T-cell (primary cell): ENCODE results near the gene KDM2A. TPM values are rescaled to one million over a fixed set of nuclear protein-coding genes. Genes with fewer than 3 reads are reported as not detected.

Experiments used
- ATAC-seq, 4 experiments: fragments of 200-7000 bp in 3 of 4; fragments of 150-1000 bp in 1 of 4; cut with Tn5 transposase; replicated peaks in 1 of 4; 1 replicate in 3 of 4; 2 replicates in 1 of 4; pipeline ENCODE4 v1.10.0; 2021; ENCODE audit warnings: moderate library complexity in 3 of 4, mild to moderate bottlenecking in 2 of 4, moderate number of reproducible peaks in 1 of 4
- CTCF ChIA-PET, 2 donors: fragments of 300-600 bp; sonication (Branson Sonifier 250); formaldehyde crosslinking; loops; one replicate each; lab custom pipeline; 2022; ENCODE audit warnings: antibody characterized with exemption in 2 of 2; lab: Charles Lee
- POLR2A ChIA-PET, 2 donors: fragments of 300-600 bp; sonication (Branson Sonifier 250); formaldehyde crosslinking; loops; one replicate each; lab custom pipeline; 2022; ENCODE audit warnings: antibody characterized with exemption in 2 of 2; lab: Charles Lee
- DNase-seq, 35 experiments: peaks; one replicate each; pipeline versions ENCODE4 v3.0.0 to v3.0.0-alpha.2; 2013 to 2023
- H3K27ac ChIP-seq: one replicate; pipeline ENCODE4 v1.5.1; 2013; ENCODE audit warnings: low read length
- H3K27me3 ChIP-seq, 2 experiments: replicated peaks in 1 of 2; 1 replicate in 1 of 2; 2 replicates in 1 of 2; pipeline versions ENCODE4 v1.6.1 to v1.7.0; 2013; ENCODE audit warnings: low read length in 1 of 2, mixed read lengths in 1 of 2; ENCODE audit not compliant: control insufficient read depth in 2 of 2, insufficient read depth in 2 of 2; ENCODE audit errors: extremely low read depth in 1 of 2
- H3K36me3 ChIP-seq, 2 donors: 1 replicate in 1 of 2; 2 replicates in 1 of 2; pipeline versions ENCODE4 v1.6.1 to v1.7.0; 2013; ENCODE audit warnings: low read length in 1 of 2; ENCODE audit not compliant: control insufficient read depth in 2 of 2, insufficient read depth in 1 of 2; ENCODE audit errors: extremely low read depth in 1 of 2
- H3K4me1 ChIP-seq, 2 experiments: 1 replicate in 1 of 2; 2 replicates in 1 of 2; pipeline versions ENCODE4 v1.6.1 to v1.7.0; 2013; ENCODE audit warnings: low read length in 2 of 2, mixed read lengths in 1 of 2; ENCODE audit not compliant: insufficient read depth in 2 of 2, control insufficient read depth in 1 of 2; ENCODE audit errors: extremely low read depth in 1 of 2
- H3K4me3 ChIP-seq, 2 donors: 1 replicate in 1 of 2; 2 replicates in 1 of 2; pipeline versions ENCODE4 v1.5.1 to v1.7.0; 2013; ENCODE audit warnings: mild to moderate bottlenecking in 2 of 2, low read length in 1 of 2, moderate library complexity in 1 of 2; ENCODE audit not compliant: control insufficient read depth in 1 of 2; ENCODE audit errors: extremely low read depth in 1 of 2
- H3K9me3 ChIP-seq: 2 replicates; pipeline ENCODE4 v1.7.0; 2013
- H3K27ac Mint-ChIP-seq, 2 donors: one replicate each; pipeline ENCODE4 v1.8.0; 2020 to 2021; ENCODE audit warnings: mild to moderate bottlenecking in 2 of 2, mixed read lengths in 2 of 2
- H3K27me3 Mint-ChIP-seq, 2 donors: one replicate each; pipeline ENCODE4 v1.8.0; 2021 to 2022; ENCODE audit warnings: mixed read lengths in 2 of 2
- H3K36me3 Mint-ChIP-seq: one replicate; pipeline ENCODE4 v1.8.0; 2021; ENCODE audit warnings: mixed read lengths
- H3K4me1 Mint-ChIP-seq, 3 donors: one replicate each; pipeline ENCODE4 v1.8.0; 2020 to 2022; ENCODE audit warnings: mixed read lengths in 3 of 3, mild to moderate bottlenecking in 1 of 3
- H3K4me3 Mint-ChIP-seq, 3 donors: one replicate each; pipeline ENCODE4 v1.8.0; 2020 to 2022; ENCODE audit warnings: mild to moderate bottlenecking in 3 of 3, mixed read lengths in 3 of 3, moderate library complexity in 3 of 3
- H3K9me3 Mint-ChIP-seq, 3 donors: one replicate each; pipeline ENCODE4 v1.8.0; 2020 to 2022; ENCODE audit warnings: mixed read lengths in 3 of 3
- WGBS: methylation state at CpG from one replicate; pipeline ENCODE4 v1.1.5; 2013; ENCODE audit warnings: missing lambda C conversion rate; ENCODE audit not compliant: insufficient coverage; 5-methylcytosine and 5-hydroxymethylcytosine counted together
- total RNA-seq, 35 experiments: library from RNA in 6 of 35; stranded (reverse) in 6 of 35; fragments of 120-200 nt in 1 of 35; gene quantifications; one replicate each; pipeline versions ENCODE4 v1.2.1 to v1.2.4 and lab custom pipeline; 2013 to 2026

KDM2A gene
- total RNA-seq, 5 donors from 2014 or later (not counting 1 experiment from before 2014, with no cell fraction given), result 157 to 333 (median 178) TPM

- ATAC-seq, result no peak
- ChIA-PET CTCF (interaction anchor here in 1 of 2 donors (0.6 to 0.7 kb wide), 2 partner anchors 120 to 151 kb away, joined by 3 to 4 read pairs; no protein-coding TSS in a partner anchor), POLR2A (no interaction called here)
- Mint-ChIP-seq H3K27ac (no peak overlapping the region), H3K36me3 (no peaks in the 10 kb centered on the region), H3K4me3 (no peak overlapping the region), H3K4me1 (peaks cover 7 to 12% (median 12%) of the 10 kb centered on the region in 3 donors), H3K9me3 (no peaks in the 10 kb centered on the region), H3K27me3 (peaks cover 0 to 9% of the 10 kb centered on the region in 2 donors)
- Histone ChIP-seq H3K9me3 (no peaks in the 10 kb centered on the region), H3K27me3 (peaks cover 0 to 24% of the 10 kb centered on the region in 2 experiments), H3K4me1 (peaks cover 3 to 16% of the 10 kb centered on the region in 2 experiments), H3K4me3 (no peak overlapping the region), H3K36me3 (no peaks in the 10 kb centered on the region), H3K27ac (no peak overlapping the region)
- no peak for DNase-seq
- 60% methylated on average over 2 of the region's 6 CpGs for WGBS
Observed at GRCh38 chr11:67079065-67079705, 39.9 kb upstream of the KDM2A start.

- H3K27ac ChIP-seq, result no peak overlapping the region
- Mint-ChIP-seq H3K36me3 (no peaks in the 10 kb centered on the region), H3K4me1 (peaks cover 7 to 12% (median 12%) of the 10 kb centered on the region in 3 donors), H3K27me3 (peaks cover 0 to 6% of the 10 kb centered on the region in 2 donors), H3K4me3 (peak overlapping the region in 1 of 3 donors; percentile 60), H3K9me3 (no peaks in the 10 kb centered on the region), H3K27ac (no peak overlapping the region)
- peak in 2 of 35 experiments; percentile 12 to 31 for DNase-seq
- H3K36me3 ChIP-seq, result no peaks in the 10 kb centered on the region
- peaks cover 3 to 16% of the 10 kb centered on the region in 2 experiments for H3K4me1 ChIP-seq
- peak in 3 of 4 experiments; percentile 17 to 42 (median 17) for ATAC-seq
- peak overlapping the region in 1 of 2 donors; percentile 10 for H3K4me3 ChIP-seq
- WGBS, result 28% methylated on average over 14 of the region's 20 CpGs
- POLR2A ChIA-PET, result no interaction called here
- H3K9me3 ChIP-seq, result no peaks in the 10 kb centered on the region
- CTCF ChIA-PET, result interaction anchor here (0.7 to 1.1 kb wide), 4 partner anchors 67 to 88 kb away, joined by 3 read pairs; no protein-coding TSS in a partner anchor
- H3K27me3 ChIP-seq, result peaks cover 0 to 24% of the 10 kb centered on the region in 2 experiments
Observed at GRCh38 chr11:67082071-67082791, 36.8 kb upstream of the KDM2A start.

- peaks cover 7 to 12% (median 12%) of the 10 kb centered on the region in 3 donors for H3K4me1 Mint-ChIP-seq
- H3K4me3 Mint-ChIP-seq, result no peak overlapping the region
- H3K9me3 Mint-ChIP-seq, result no peaks in the 10 kb centered on the region
- peaks cover 0 to 21% of the 10 kb centered on the region in 2 experiments for H3K27me3 ChIP-seq
- H3K36me3 ChIP-seq, result no peaks in the 10 kb centered on the region
- H3K27ac ChIP-seq, result no peak overlapping the region
- H3K9me3 ChIP-seq, result no peaks in the 10 kb centered on the region
- H3K4me3 ChIP-seq, result no peak overlapping the region
- WGBS, result 100% methylated on average over 2 of the region's 8 CpGs
- ATAC-seq (no peak), DNase-seq (no peak)
- H3K36me3 Mint-ChIP-seq, result no peaks in the 10 kb centered on the region
- H3K27me3 Mint-ChIP-seq, result peaks cover 0 to 6% of the 10 kb centered on the region in 2 donors
- ChIA-PET CTCF (interaction anchor here (0.5 to 1.7 kb wide), 4 partner anchors 81 to 345 kb away, joined by 3 to 11 read pairs (median 5); no protein-coding TSS in a partner anchor), POLR2A (interaction anchor here in 1 of 2 donors (0.5 to 0.6 kb wide), 2 partner anchors 41 to 76 kb away, joined by 3 read pairs; no protein-coding TSS in a partner anchor)
- H3K27ac Mint-ChIP-seq, result no peak overlapping the region
- H3K4me1 ChIP-seq, result peaks cover 3 to 12% of the 10 kb centered on the region in 2 experiments
Observed at GRCh38 chr11:67083786-67084366, 35.2 kb upstream of the KDM2A start.

- no peaks in the 10 kb centered on the region for H3K9me3 ChIP-seq
- ChIA-PET POLR2A (no interaction called here), CTCF (no interaction called here)
- H3K4me3 ChIP-seq, result no peak overlapping the region
- H3K27me3 ChIP-seq, result peaks cover 0 to 23% of the 10 kb centered on the region in 2 experiments
- no peak for ATAC-seq
- H3K4me3 Mint-ChIP-seq, result no peak overlapping the region
- H3K27ac ChIP-seq, result no peak overlapping the region
- H3K9me3 Mint-ChIP-seq, result no peaks in the 10 kb centered on the region
- peaks cover 3 to 12% of the 10 kb centered on the region in 2 experiments for H3K4me1 ChIP-seq
- no peak overlapping the region for H3K27ac Mint-ChIP-seq
- peaks cover 7 to 12% (median 12%) of the 10 kb centered on the region in 3 donors for H3K4me1 Mint-ChIP-seq
- no peak for DNase-seq
- no peaks in the 10 kb centered on the region for H3K36me3 Mint-ChIP-seq
- peaks cover 0 to 6% of the 10 kb centered on the region in 2 donors for H3K27me3 Mint-ChIP-seq
- 90% methylated on average over 3 of the region's 5 CpGs for WGBS
- no peaks in the 10 kb centered on the region for H3K36me3 ChIP-seq
Observed at GRCh38 chr11:67085617-67086016, 33.4 kb upstream of the KDM2A start.

GRCh38 chr11:67090717-67091116, 28.3 kb upstream of the KDM2A start:
- ChIA-PET POLR2A (no interaction called here), CTCF (no interaction called here)
- 93% methylated on average over 8 of the region's 8 CpGs for WGBS

GRCh38 chr11:67095214-67095507, 23.9 kb upstream of the KDM2A start:
- Histone ChIP-seq H3K27me3 (peaks cover 0 to 4% of the 10 kb centered on the region in 2 experiments), H3K27ac (no peak overlapping the region), H3K4me1 (peaks cover 4% of the 10 kb centered on the region in 2 experiments), H3K4me3 (no peak overlapping the region), H3K36me3 (no peaks in the 10 kb centered on the region), H3K9me3 (no peaks in the 10 kb centered on the region)
- Mint-ChIP-seq H3K36me3 (no peaks in the 10 kb centered on the region), H3K4me3 (no peak overlapping the region), H3K27ac (no peak overlapping the region), H3K9me3 (no peaks in the 10 kb centered on the region), H3K27me3 (no peaks in the 10 kb centered on the region), H3K4me1 (peaks cover 5 to 9% (median 7%) of the 10 kb centered on the region in 3 donors)
- WGBS, result no CpG with 5 or more reads among the region's 1 CpG
- ATAC-seq (no peak), DNase-seq (no peak)
- ChIA-PET POLR2A (no interaction called here), CTCF (interaction anchor here in 1 of 2 donors (0.6 kb wide), 1 partner anchor 63 kb away, joined by 3 read pairs; no protein-coding TSS in a partner anchor)

More at GRCh38 chr11:67090717-67091116, 28.3 kb upstream of the KDM2A start:
- DNase-seq, result no peak
- Mint-ChIP-seq H3K27me3 (no peaks in the 10 kb centered on the region), H3K4me3 (no peak overlapping the region), H3K36me3 (no peaks in the 10 kb centered on the region), H3K27ac (no peak overlapping the region), H3K9me3 (no peaks in the 10 kb centered on the region), H3K4me1 (no peaks in the 10 kb centered on the region)
- H3K9me3 ChIP-seq, result no peaks in the 10 kb centered on the region
- H3K27me3 ChIP-seq, result peaks cover 0 to 11% of the 10 kb centered on the region in 2 experiments
- no peaks in the 10 kb centered on the region for H3K4me1 ChIP-seq
- H3K36me3 ChIP-seq, result no peaks in the 10 kb centered on the region
- H3K27ac ChIP-seq, result no peak overlapping the region
- no peak overlapping the region for H3K4me3 ChIP-seq
- no peak for ATAC-seq
